HCT116 (cell line): ENCODE results near the gene ESR1. TPM values are rescaled to one million over a fixed set of nuclear protein-coding genes. Genes with fewer than 3 reads are reported as not detected.

ENCODE experiments used
- ATAC-seq: fragments of 200-7000 bp; cut with Tn5 transposase; 2 replicates; pipeline ENCODE4 v1.9.1; 2020; ENCODE audit warnings: mild to moderate bottlenecking, moderate library complexity
- BruUV-seq: library from RNA; stranded (reverse); fragments of 400-500 nt; replicated peaks from 2 replicates; lab custom pipeline; 2021; lab: Mats Ljungman, UMichigan
- CTCF ChIA-PET: fragments of 300-600 bp; sonication (Branson Sonifier 250); formaldehyde crosslinking; loops from one replicate; lab custom pipeline; 2021; ENCODE audit warnings: antibody characterized with exemption; lab: Charles Lee
- POLR2A ChIA-PET: fragments of 300-600, 350-600 bp; sonication (Branson Sonifier 250); formaldehyde crosslinking; loops from one replicate; lab custom pipeline; 2021; ENCODE audit warnings: antibody characterized with exemption; lab: Charles Lee
- RAD21 ChIA-PET, 2 experiments: fragments of 300-600 bp; sonication (Branson Sonifier 250); formaldehyde crosslinking; loops; one replicate each; lab custom pipeline; 2023; ENCODE audit warnings: low total read pairs in 2 of 2; ENCODE audit not compliant: uncharacterized antibody in 2 of 2, unreplicated experiment in 2 of 2, low non-redundant PET in 1 of 2; lab: Charles Lee
- DNase-seq: peaks from one replicate; pipeline ENCODE4 v3.0.0-alpha.2; 2010; ENCODE audit warnings: low read depth, low spot score
- H2AFZ ChIP-seq: fragments of 200-600 bp; shearing (Covaris generic), sonication (generic); 2 replicates; pipeline ENCODE4 v1.6.1; 2017; ENCODE audit warnings: low read depth, mixed run types, mixed read lengths, antibody characterized with exemption, low read length; ENCODE audit not compliant: poor library complexity, severe bottlenecking
- H3K27ac ChIP-seq: 2 replicates; pipeline ENCODE4 v1.5.1; 2012; ENCODE audit warnings: low read depth, low read length
- H3K27me3 ChIP-seq: fragments of 200-600 bp; sonication (generic); 2 replicates; pipeline ENCODE4 v1.6.1; 2016; ENCODE audit warnings: mixed run types, low read length, mixed read lengths; ENCODE audit not compliant: insufficient read depth
- H3K36me3 ChIP-seq, 2 experiments: fragments of 200-500 bp in 1 of 2; fragments of 200-600 bp in 1 of 2; sonication (Bioruptor generic) in 1 of 2; sonication (generic) in 1 of 2; 2 replicates each; pipeline versions ENCODE4 v1.5.1 to v1.6.1; 2014 to 2016; ENCODE audit warnings: low read length in 2 of 2, inconsistent platforms in 1 of 2, mixed read lengths in 1 of 2, mixed run types in 1 of 2; ENCODE audit not compliant: insufficient read depth in 2 of 2, control insufficient read depth in 1 of 2
- H3K4me1 ChIP-seq, 2 experiments: fragments of 200-600 bp in 1 of 2; sonication (generic) in 1 of 2; 2 replicates each; pipeline versions ENCODE4 v1.5.1 to v1.6.1; 2012 to 2017; ENCODE audit warnings: low read length in 2 of 2, inconsistent platforms in 1 of 2, mild to moderate bottlenecking in 1 of 2, mixed read lengths in 1 of 2, mixed run types in 1 of 2, moderate library complexity in 1 of 2; ENCODE audit not compliant: insufficient read depth in 2 of 2, control insufficient read depth in 1 of 2
- H3K4me2 ChIP-seq: fragments of 200-600 bp; sonication (generic); 2 replicates; pipeline ENCODE4 v1.6.1; 2017; ENCODE audit warnings: mixed run types, low read length, mixed read lengths
- H3K4me3 ChIP-seq, 2 experiments: fragments of 200-600 bp in 1 of 2; sonication (generic) in 1 of 2; replicated peaks in 1 of 2; 2 replicates each; pipeline ENCODE4 v1.5.1; 2011 to 2016; ENCODE audit warnings: low read length in 2 of 2, control low read depth in 1 of 2, low read depth in 1 of 2, mild to moderate bottlenecking in 1 of 2, mixed read lengths in 1 of 2, mixed run types in 1 of 2
- H3K79me2 ChIP-seq: fragments of 200-600 bp; sonication (generic); 2 replicates; pipeline ENCODE4 v1.6.1; 2017; ENCODE audit warnings: mild to moderate bottlenecking, mixed run types, low read length, moderate library complexity, mixed read lengths; ENCODE audit not compliant: insufficient read depth
- H3K9ac ChIP-seq: fragments of 200-600 bp; sonication (generic); 2 replicates; pipeline ENCODE4 v1.6.1; 2016; ENCODE audit warnings: low read length, mixed read lengths
- H3K9me2 ChIP-seq: fragments of 200-600 bp; sonication (generic), shearing (Covaris generic); 2 replicates; pipeline ENCODE4 v1.6.1; 2017; ENCODE audit warnings: mixed run types, mild to moderate bottlenecking, moderate library complexity; ENCODE audit not compliant: insufficient read depth
- H3K9me3 ChIP-seq, 2 experiments: fragments of 200-500 bp in 1 of 2; fragments of 200-600 bp in 1 of 2; sonication (Bioruptor generic) in 1 of 2; sonication (generic) in 1 of 2; 2 replicates each; pipeline ENCODE4 v1.6.1; 2014 to 2017; ENCODE audit warnings: low read length in 2 of 2, mixed read lengths in 2 of 2, inconsistent platforms in 1 of 2, low read depth in 1 of 2, mild to moderate bottlenecking in 1 of 2, mixed run types in 1 of 2, moderate library complexity in 1 of 2; ENCODE audit not compliant: control insufficient read depth in 1 of 2, insufficient read depth in 1 of 2
- H4K20me1 ChIP-seq: fragments of 200-600 bp; sonication (generic), shearing (Covaris generic); 2 replicates; pipeline ENCODE4 v1.6.1; 2017; ENCODE audit warnings: mixed run types, mild to moderate bottlenecking, moderate library complexity; ENCODE audit not compliant: insufficient read depth
- CBX3 ChIP-seq: IDR thresholded peaks from 2 replicates; pipeline ENCODE4 v1.6.1; 2012; ENCODE audit warnings: low read depth
- CEBPB ChIP-seq: IDR thresholded peaks from 2 replicates; pipeline ENCODE4 v1.6.1; 2012; ENCODE audit warnings: low read depth
- CTCF ChIP-seq, 3 experiments: fragments of 200-600 bp in 1 of 3; sonication (generic) in 1 of 3; IDR thresholded peaks in 2 of 3; conservative IDR thresholded peaks in 1 of 3; 2 replicates each; pipeline ENCODE4 v1.5.1; 2012 to 2017; ENCODE audit warnings: low read depth in 2 of 3, low read length in 2 of 3, antibody characterized with exemption in 1 of 3, borderline replicate concordance in 1 of 3, control low read depth in 1 of 3, mild to moderate bottlenecking in 1 of 3, mixed read lengths in 1 of 3, mixed run types in 1 of 3, moderate library complexity in 1 of 3; ENCODE audit not compliant: insufficient read depth in 1 of 3
- EGR1 ChIP-seq: IDR thresholded peaks from 2 replicates; pipeline ENCODE4 v1.6.1; 2012; ENCODE audit warnings: low read depth
- ELF1 ChIP-seq: IDR thresholded peaks from 2 replicates; pipeline ENCODE4 v1.6.1; 2012; ENCODE audit warnings: low read depth, borderline replicate concordance
- EZH2 ChIP-seq: fragments of 200-600 bp; sonication (generic); IDR thresholded peaks from 2 replicates; pipeline ENCODE4 v1.6.1; 2017; ENCODE audit warnings: antibody characterized with exemption, mixed run types
- EZH2phosphoT487 ChIP-seq: fragments of 200-600 bp; IDR thresholded peaks from 2 replicates; pipeline ENCODE4 v1.6.1; 2018; ENCODE audit warnings: antibody characterized with exemption, borderline replicate concordance
- FOSL1 ChIP-seq: IDR thresholded peaks from 2 replicates; pipeline ENCODE4 v1.6.1; 2012; ENCODE audit warnings: low read depth
- JUND ChIP-seq: IDR thresholded peaks from 2 replicates; pipeline ENCODE4 v1.6.1; 2012
- POLR2A ChIP-seq: IDR thresholded peaks from 2 replicates; pipeline ENCODE4 v1.7.0; 2011; ENCODE audit warnings: borderline replicate concordance; ENCODE audit not compliant: insufficient read depth, insufficient read length; ENCODE audit errors: extremely low read depth
- POLR2AphosphoS5 ChIP-seq: IDR thresholded peaks from 2 replicates; pipeline ENCODE4 v1.6.1; 2011; ENCODE audit warnings: mild to moderate bottlenecking, low read depth, low read length, moderate library complexity
- RAD21 ChIP-seq: IDR thresholded peaks from 2 replicates; pipeline ENCODE4 v1.6.1; 2012; ENCODE audit warnings: low read depth, mild to moderate bottlenecking
- SP1 ChIP-seq: IDR thresholded peaks from 2 replicates; pipeline ENCODE4 v1.6.1; 2012; ENCODE audit warnings: low read depth
- SRF ChIP-seq: IDR thresholded peaks from 2 replicates; pipeline ENCODE4 v1.6.1; 2012; ENCODE audit warnings: low read depth
- TCF7L2 ChIP-seq: IDR thresholded peaks from 2 replicates; pipeline ENCODE4 v1.7.0; 2011; ENCODE audit warnings: borderline replicate concordance, inconsistent platforms; ENCODE audit not compliant: insufficient read depth, insufficient read length; ENCODE audit errors: extremely low read depth
- YY1 ChIP-seq: IDR thresholded peaks from 2 replicates; pipeline ENCODE4 v1.6.1; 2011; ENCODE audit warnings: low read length, low read depth, moderate library complexity, mild to moderate bottlenecking; ENCODE audit not compliant: insufficient replicate concordance; ENCODE audit errors: extremely low read depth
- ZBTB33 ChIP-seq: IDR thresholded peaks from 2 replicates; pipeline ENCODE4 v1.6.1; 2011; ENCODE audit warnings: mild to moderate bottlenecking, low read length, moderate library complexity; ENCODE audit not compliant: insufficient replicate concordance; ENCODE audit errors: extremely low read depth
- ZFX ChIP-seq: fragments of 450-650 bp; IDR thresholded peaks from 2 replicates; pipeline ENCODE4 v1.6.1; 2017
- ZNF274 ChIP-seq: fragments of 200-500 bp; sonication (Bioruptor generic); IDR thresholded peaks from 2 replicates; pipeline ENCODE4 v1.6.1; 2014; ENCODE audit warnings: mild to moderate bottlenecking, low read depth, low read length, inconsistent platforms
- intact Hi-C: fragments of 100-400 bp; cut with micrococcal nuclease; formaldehyde crosslinking; loops from 2 replicates; pipeline ENCODE4 v1.10.0; 2022
- total RNA-seq: library from RNA; stranded (reverse); gene quantifications from one replicate; pipeline ENCODE4 v1.2.1, GENCODE V29; 2021; ENCODE audit not compliant: unreplicated experiment

ESR1 gene
- total RNA-seq, 1 experiment from 2014 or later = 0.17 TPM

DNA sequence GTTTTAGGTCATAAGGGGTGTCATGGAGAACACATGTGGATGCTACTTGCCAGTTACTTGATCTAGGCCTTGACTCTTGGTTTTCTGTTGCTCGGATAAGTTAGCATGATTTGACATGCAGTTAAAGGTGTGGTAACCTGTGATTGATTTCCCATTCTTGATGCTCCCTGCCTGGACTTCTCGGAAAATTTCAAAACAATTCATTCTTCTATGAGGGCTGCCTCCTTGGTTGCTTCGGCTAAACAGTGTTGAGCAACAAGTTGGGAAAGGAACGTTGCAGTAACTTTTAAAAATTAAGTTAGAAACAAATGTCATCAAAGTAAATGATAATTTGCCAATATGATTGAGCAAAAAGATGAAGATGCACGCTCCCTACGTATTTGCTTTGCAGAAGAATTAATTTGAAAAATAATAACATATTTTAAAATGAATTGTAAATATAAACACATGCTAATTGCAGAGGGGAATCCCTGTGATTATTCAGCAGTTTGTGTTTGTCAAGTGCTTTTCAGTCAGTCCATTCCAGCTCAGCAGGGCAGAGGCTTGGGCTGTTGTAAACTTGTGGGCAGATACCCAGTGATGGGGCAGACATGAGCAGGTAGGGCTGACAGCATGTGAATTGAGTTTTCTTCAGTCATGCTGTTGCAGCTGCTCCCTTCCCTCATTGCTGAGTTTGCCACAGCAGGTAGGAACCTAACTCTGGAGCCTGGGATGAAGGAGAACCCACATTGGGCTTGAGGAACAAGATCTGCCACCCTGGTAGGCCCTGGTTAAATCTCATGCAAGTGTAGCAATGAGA, 110.2 kb downstream of the ESR1 start:
- H3K36me3 ChIP-seq = no peaks in the 10 kb centered on the region
- H3K27me3 ChIP-seq = no peaks in the 10 kb centered on the region
- H4K20me1 ChIP-seq = no peaks in the 10 kb centered on the region
- CTCF ChIA-PET = no interaction called here
- BruUV-seq = no TSS peak
- RAD21 ChIA-PET = no interaction called here
- intact Hi-C loops = no loop called here
- TF ChIP-seq RAD21 (no peak), ELF1 (no peak), EGR1 (no peak), POLR2A (no peak), ZBTB33 (no peak), CTCF (IDR thresholded peaks at IDR 0.05 in 2 of 3, conservative IDR thresholded peaks at IDR 0.05 in 1 of 3; ENCODE audit: borderline replicate concordance in 1 of 3, insufficient read depth in 1 of 3, low read depth in 2 of 3, low read length in 2 of 3) (no peak), SP1 (no peak), SRF (no peak), FOSL1 (no peak), JUND (no peak), EZH2phosphoT487 (no peak), CBX3 (no peak), EZH2 (no peak), ZNF274 (no peak), POLR2AphosphoS5 (no peak), YY1 (no peak), TCF7L2 (no peak), ZFX (no peak), CEBPB (no peak)
- no peaks in the 10 kb centered on the region for H3K79me2 ChIP-seq
- DNase-seq (no peak), ATAC-seq (no peak)
- POLR2A ChIA-PET = no interaction called here
- no peaks in the 10 kb centered on the region for H3K9me3 ChIP-seq
- H3K27ac ChIP-seq = no peak overlapping the region
- H3K9me2 ChIP-seq = no peaks in the 10 kb centered on the region
- no peak overlapping the region for H3K4me2 ChIP-seq
- no peak overlapping the region for H3K9ac ChIP-seq
- H3K4me3 ChIP-seq = no peak overlapping the region
- peaks cover 0 to 22% of the 10 kb centered on the region in 2 experiments; a peak in 2 of 4 replicates for H3K4me1 ChIP-seq
- H2AFZ ChIP-seq = no peak overlapping the region
